Measurements from ENCODE around the gene SFSWAP. TPM values are rescaled to one million over a fixed set of nuclear protein-coding genes. Genes with fewer than 3 reads are reported as not detected.
A peak's percentile ranks its signal among the peaks of the same experiment; 100 is the strongest.
"Not testable (repeated sequence)": the region's sequence is repeated elsewhere in the genome, so short reads cannot be mapped to it uniquely, and the experiment has no call there.

The SFSWAP gene
- total RNA-seq, 1 donor, result 31.1 TPM

- no peaks in the 10 kb centered on the region for H3K36me3 ChIP-seq (ENCODE audit: insufficient read depth, low read length)
- no peaks in the 10 kb centered on the region for H4K20me1 ChIP-seq (ENCODE audit: insufficient read depth, low read length)
- H3K9me3 ChIP-seq (ENCODE audit: low read depth, low read length), result no peaks in the 10 kb centered on the region
- no peak overlapping the region for H2AFZ ChIP-seq (ENCODE audit: low read length)
- H3K79me2 ChIP-seq (ENCODE audit: insufficient read depth, low read length), result no peaks in the 10 kb centered on the region
- H3K27ac ChIP-seq (ENCODE audit: low read depth, low read length), result no peak overlapping the region
- H3K4me1 ChIP-seq (ENCODE audit: insufficient read depth, low read length), result no peaks in the 10 kb centered on the region
- DNase-seq (ENCODE audit: insufficient read length, low spot score, missing footprints), result no peak
- TF ChIP-seq CTCF (IDR thresholded peaks at IDR 0.05; ENCODE audit: extremely low read depth, low read depth, low read length), result no peak
- H3K27me3 ChIP-seq (ENCODE audit: insufficient read depth, low read length), result no peaks in the 10 kb centered on the region
- H3K4me2 ChIP-seq (ENCODE audit: insufficient read depth, low read length), result no peak overlapping the region
- no peak overlapping the region for H3K4me3 ChIP-seq (ENCODE audit: insufficient read depth, low read length)
These were observed 33.2 kb upstream of the SFSWAP start for GRCh38 chr12:131677699-131678098.

GRCh38 chr12:131678389-131679181 is 32.3 kb upstream of the SFSWAP start:
- H3K9me3 ChIP-seq (ENCODE audit: low read depth, low read length); H3K4me3 ChIP-seq (ENCODE audit: insufficient read depth, low read length); H3K79me2 ChIP-seq (ENCODE audit: insufficient read depth, low read length); H3K27me3 ChIP-seq (ENCODE audit: insufficient read depth, low read length); H3K4me1 ChIP-seq (ENCODE audit: insufficient read depth, low read length); H3K4me2 ChIP-seq (ENCODE audit: insufficient read depth, low read length); H2AFZ ChIP-seq (ENCODE audit: low read length); H3K36me3 ChIP-seq (ENCODE audit: insufficient read depth, low read length); H4K20me1 ChIP-seq (ENCODE audit: insufficient read depth, low read length); H3K27ac ChIP-seq (ENCODE audit: low read depth, low read length): not testable (repeated sequence)
- peak; percentile 60 for DNase-seq (ENCODE audit: insufficient read length, low spot score, missing footprints)

- not testable (repeated sequence) for H3K4me2 ChIP-seq (ENCODE audit: insufficient read depth, low read length); H3K36me3 ChIP-seq (ENCODE audit: insufficient read depth, low read length); H3K27ac ChIP-seq (ENCODE audit: low read depth, low read length)
These were observed 31.7 kb upstream of the SFSWAP start for GRCh38 chr12:131679186-131679585.

GRCh38 chr12:131679816-131680215 is 31.1 kb upstream of the SFSWAP start:
- H3K27me3 ChIP-seq (ENCODE audit: insufficient read depth, low read length); H3K27ac ChIP-seq (ENCODE audit: low read depth, low read length); H3K36me3 ChIP-seq (ENCODE audit: insufficient read depth, low read length); DNase-seq (ENCODE audit: insufficient read length, low spot score, missing footprints); H4K20me1 ChIP-seq (ENCODE audit: insufficient read depth, low read length); H3K4me2 ChIP-seq (ENCODE audit: insufficient read depth, low read length); H3K4me1 ChIP-seq (ENCODE audit: insufficient read depth, low read length); H2AFZ ChIP-seq (ENCODE audit: low read length); H3K79me2 ChIP-seq (ENCODE audit: insufficient read depth, low read length); H3K4me3 ChIP-seq (ENCODE audit: insufficient read depth, low read length); H3K9me3 ChIP-seq (ENCODE audit: low read depth, low read length): not testable (repeated sequence)

More at GRCh38 chr12:131679186-131679585, 31.7 kb upstream of the SFSWAP start:
- H3K79me2 ChIP-seq (ENCODE audit: insufficient read depth, low read length); H2AFZ ChIP-seq (ENCODE audit: low read length); H3K9me3 ChIP-seq (ENCODE audit: low read depth, low read length); H3K27me3 ChIP-seq (ENCODE audit: insufficient read depth, low read length); H3K4me1 ChIP-seq (ENCODE audit: insufficient read depth, low read length); DNase-seq (ENCODE audit: insufficient read length, low spot score, missing footprints); H3K4me3 ChIP-seq (ENCODE audit: insufficient read depth, low read length); H4K20me1 ChIP-seq (ENCODE audit: insufficient read depth, low read length): not testable (repeated sequence)

GRCh38 chr12:131680392-131681256 is 30.3 kb upstream of the SFSWAP start:
- H3K27ac ChIP-seq (ENCODE audit: low read depth, low read length); H3K4me3 ChIP-seq (ENCODE audit: insufficient read depth, low read length); H3K4me1 ChIP-seq (ENCODE audit: insufficient read depth, low read length); H3K36me3 ChIP-seq (ENCODE audit: insufficient read depth, low read length); H2AFZ ChIP-seq (ENCODE audit: low read length); H3K4me2 ChIP-seq (ENCODE audit: insufficient read depth, low read length); H3K79me2 ChIP-seq (ENCODE audit: insufficient read depth, low read length); H3K27me3 ChIP-seq (ENCODE audit: insufficient read depth, low read length); H3K9me3 ChIP-seq (ENCODE audit: low read depth, low read length); DNase-seq (ENCODE audit: insufficient read length, low spot score, missing footprints); H4K20me1 ChIP-seq (ENCODE audit: insufficient read depth, low read length): not testable (repeated sequence)

All from osteoblast (primary cell).